Effector CD8-positive, alpha-beta T cell (primary cell): ENCODE data around the gene EIF3L.
A peak's percentile ranks its signal among the peaks of the same experiment; 100 is the strongest.
"Not testable (repeated sequence)": the region's sequence is repeated elsewhere in the genome, so short reads cannot be mapped to it uniquely, and the experiment has no call there.

Experiments used
- DNase-seq: peaks from one replicate; lab custom pipeline; 2025; lab: John Stamatoyannopoulos, UW
- total RNA-seq, 4 experiments: gene quantifications; one replicate each; lab custom pipeline; 2026; lab: John Stamatoyannopoulos, UW

EIF3L gene
- 143 to 202 (median 162) reads per million in 4 experiments for total RNA-seq

- DNase-seq: peak; percentile 74
Observed at GRCh38 chr22:37849089-37849751, at the start of gene EIF3L. EIF3L (plus strand) TSS chr22:37849419; CDS start chr22:37849450, 31 bp downstream.

GRCh38 chr22:37799979-37800378 is 49.2 kb upstream of the EIF3L start:
- not testable (repeated sequence) for DNase-seq

GRCh38 chr22:37801946-37802309 is 47.3 kb upstream of the EIF3L start:
- DNase-seq: no peak

DNA sequence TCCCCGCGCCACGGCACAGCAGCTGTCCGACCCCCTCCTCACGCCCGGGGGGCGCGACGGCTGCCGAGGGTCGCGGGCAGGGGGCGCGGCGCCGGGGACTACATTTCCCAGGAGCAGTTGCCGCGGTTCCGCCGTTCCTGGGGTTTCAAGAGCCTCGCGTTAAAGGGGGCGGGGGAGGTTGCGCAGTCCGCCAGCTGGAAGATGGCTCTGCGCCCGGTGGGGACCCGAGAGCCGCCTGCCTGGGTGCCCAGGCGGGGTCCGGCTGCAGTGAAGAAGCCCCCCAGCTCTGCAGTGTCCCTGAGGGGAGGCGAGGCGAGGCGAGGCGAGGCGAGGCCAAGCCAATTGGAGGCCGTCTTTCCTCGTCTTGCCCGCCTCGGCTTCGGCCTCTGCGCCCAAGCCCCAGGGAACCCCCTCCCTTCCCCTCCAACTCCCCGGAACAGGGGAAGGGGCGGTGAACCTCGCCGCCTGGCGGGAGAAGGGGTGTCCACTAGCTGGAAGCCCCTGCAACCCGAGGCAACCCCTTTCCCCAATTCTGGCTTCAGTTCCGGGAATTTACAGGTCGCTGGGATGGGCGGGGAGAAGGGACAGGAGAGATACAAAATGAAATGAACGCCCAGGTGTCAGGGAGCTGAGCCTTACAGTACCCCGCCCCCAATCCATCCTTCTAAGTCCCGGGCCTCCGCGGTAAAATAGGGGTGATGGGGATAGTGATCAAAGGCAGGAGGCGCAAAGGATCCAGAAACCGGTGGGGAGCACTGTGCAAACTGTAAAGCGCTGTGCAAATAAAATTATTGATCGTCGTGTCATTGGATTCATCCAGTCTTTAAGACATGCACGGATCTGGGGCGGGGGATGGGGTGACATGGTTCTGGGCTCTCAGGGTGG is 46.7 kb upstream of the EIF3L start:
- no peak for DNase-seq

- no peak for DNase-seq
Observed at GRCh38 chr22:37803195-37803638, 46.0 kb upstream of the EIF3L start.

GRCh38 chr22:37803639-37804351 is 45.4 kb upstream of the EIF3L start:
- no peak for DNase-seq

GRCh38 chr22:37804352-37804880 is 44.8 kb upstream of the EIF3L start:
- no peak for DNase-seq

GRCh38 chr22:37804881-37805809 is 44.1 kb upstream of the EIF3L start:
- peak; percentile 37 for DNase-seq

- DNase-seq: no peak
Observed at GRCh38 chr22:37805810-37806277, 43.4 kb upstream of the EIF3L start.

DNA sequence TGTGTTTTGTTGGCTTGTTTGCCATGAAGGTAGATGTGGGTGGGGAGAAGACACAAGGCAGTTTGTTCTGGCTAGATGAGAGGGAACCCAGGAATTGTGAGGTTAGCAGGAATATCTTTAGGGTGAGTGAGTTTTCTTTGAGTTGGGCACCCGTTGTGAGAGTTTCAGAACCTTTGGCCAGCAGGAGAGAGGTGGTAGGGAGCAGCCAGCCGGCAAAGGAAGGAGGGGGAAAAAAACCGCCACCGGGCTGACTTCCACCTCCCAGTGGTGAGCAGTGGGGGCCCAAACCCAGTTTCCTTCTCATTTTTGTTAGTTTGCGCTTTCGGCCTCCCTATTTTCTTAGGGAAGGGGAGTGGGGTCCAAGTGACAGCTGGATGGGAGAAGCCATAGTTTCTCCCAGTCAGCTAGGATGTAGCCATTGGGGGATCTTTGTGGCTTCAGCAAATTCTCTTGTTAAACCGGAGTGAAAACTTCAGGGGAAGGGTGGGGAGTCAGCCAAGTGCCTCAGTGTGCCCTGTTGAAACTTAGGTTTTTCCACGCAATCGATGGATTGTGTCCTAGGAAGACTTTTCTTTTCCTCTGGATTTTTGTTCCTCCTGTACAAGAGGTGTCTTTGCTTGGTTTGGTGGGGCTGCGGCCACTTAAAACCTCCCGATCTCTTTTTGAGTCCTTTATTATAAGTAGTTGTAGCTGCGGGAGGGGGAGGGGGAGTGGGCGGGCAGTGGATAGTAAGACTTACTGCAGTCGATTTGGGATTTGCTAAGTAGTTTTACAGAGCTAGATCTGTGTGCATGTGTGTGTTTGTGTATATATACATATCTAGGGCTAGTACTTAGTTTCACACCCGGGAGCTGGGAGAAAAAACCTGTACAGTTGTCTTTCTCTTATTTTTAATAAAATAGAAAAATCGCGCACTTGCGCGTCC is 42.5 kb upstream of the EIF3L start:
- DNase-seq: no peak

DNA sequence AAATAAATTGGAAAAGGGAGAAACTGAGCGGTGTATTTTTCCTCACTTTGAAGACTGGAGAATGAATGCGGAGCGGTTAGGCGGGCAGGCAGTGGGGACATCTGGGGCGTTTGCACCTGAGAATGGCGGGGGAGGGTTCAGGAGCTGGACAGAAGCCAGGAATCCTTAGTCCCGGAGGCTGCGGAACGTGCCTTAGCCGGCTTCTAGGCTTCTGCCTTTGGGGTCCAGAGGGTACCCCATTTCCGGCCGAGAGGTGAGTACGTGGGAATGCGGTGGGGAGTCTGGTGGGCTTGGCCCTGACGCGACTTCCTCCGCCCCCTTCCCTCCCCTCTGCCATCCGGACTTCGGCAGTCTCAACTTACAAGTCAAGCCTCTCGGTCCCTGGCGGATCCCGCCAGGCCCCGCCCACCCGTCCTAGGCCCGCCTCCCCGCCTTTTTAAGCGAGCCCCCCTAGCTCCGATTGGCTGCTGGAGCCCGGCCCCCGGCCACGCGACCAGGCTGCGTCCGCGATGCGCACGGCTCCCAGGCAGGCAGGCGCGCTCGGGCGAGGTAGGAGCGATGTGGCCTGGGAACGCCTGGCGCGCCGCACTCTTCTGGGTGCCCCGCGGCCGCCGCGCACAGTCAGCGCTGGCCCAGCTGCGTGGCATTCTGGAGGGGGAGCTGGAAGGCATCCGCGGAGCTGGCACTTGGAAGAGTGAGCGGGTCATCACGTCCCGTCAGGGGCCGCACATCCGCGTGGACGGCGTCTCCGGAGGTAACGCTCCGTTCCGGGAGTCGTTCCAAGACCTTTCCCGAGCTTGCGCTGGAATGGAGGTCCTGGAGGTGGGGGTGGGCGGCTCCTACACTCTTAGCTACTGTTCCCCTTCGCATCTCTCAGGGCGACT is 41.6 kb upstream of the EIF3L start, which contains the start of gene GCAT:
Gene GCAT, plus strand, starts transcription at position 525 of the 884 bp plus-strand sequence. Its CDS starts 34 bp downstream, at position 559.
- DNase-seq: peak; percentile 81

DNA sequence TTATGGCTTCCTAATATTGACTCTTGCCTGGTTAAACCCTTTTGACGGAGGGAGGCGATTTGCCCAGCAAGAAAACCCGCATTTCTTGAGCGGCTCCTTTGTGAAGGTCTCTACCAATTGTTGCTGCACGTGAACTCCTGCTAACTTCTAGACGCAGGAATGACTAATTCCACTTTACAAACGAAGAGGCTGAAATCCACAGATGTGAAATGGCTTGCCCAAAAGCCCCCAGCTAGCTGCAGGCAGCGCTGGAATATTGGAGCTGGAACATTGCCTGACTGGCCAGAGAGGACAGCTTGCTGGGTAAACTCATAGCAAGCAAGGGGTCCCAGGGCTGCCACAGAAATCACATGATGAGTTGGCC is 40.9 kb upstream of the EIF3L start:
- no peak for DNase-seq

DNA sequence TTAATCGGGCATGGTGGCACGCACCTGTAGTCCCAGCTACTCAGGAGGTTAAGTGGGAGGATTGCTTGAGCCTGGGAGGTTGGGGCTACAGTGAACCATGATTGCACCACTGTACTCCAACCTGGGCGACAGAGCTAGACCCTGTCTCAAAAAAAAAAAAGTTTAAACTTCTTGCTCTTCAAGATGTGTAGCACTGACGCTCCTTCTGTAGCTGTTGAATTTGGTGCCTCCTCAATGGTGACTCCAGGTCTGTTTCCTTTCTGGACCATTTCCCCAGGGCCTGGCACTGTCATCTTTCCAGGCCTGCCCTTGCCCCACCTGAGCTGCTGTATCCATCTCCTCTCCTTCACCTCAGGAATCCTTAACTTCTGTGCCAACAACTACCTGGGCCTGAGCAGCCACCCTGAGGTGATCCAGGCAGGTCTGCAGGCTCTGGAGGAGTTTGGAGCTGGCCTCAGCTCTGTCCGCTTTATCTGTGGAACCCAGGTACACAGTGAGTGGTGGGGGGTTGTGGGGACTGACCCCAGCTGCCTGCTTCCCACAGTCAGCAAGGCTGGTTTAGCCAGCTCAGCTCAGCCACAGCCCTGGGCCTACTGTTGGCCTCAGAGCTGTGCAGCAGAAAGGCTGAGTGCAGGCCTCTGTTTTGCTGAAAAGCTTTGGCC is 39.4 kb upstream of the EIF3L start:
- DNase-seq: no peak

GRCh38 chr22:37811867-37812266 is 37.4 kb upstream of the EIF3L start:
- no peak for DNase-seq

- DNase-seq: no peak
Observed at GRCh38 chr22:37812869-37813678, 36.1 kb upstream of the EIF3L start.

GRCh38 chr22:37815593-37815992 is 33.6 kb upstream of the EIF3L start:
- no peak for DNase-seq

DNA sequence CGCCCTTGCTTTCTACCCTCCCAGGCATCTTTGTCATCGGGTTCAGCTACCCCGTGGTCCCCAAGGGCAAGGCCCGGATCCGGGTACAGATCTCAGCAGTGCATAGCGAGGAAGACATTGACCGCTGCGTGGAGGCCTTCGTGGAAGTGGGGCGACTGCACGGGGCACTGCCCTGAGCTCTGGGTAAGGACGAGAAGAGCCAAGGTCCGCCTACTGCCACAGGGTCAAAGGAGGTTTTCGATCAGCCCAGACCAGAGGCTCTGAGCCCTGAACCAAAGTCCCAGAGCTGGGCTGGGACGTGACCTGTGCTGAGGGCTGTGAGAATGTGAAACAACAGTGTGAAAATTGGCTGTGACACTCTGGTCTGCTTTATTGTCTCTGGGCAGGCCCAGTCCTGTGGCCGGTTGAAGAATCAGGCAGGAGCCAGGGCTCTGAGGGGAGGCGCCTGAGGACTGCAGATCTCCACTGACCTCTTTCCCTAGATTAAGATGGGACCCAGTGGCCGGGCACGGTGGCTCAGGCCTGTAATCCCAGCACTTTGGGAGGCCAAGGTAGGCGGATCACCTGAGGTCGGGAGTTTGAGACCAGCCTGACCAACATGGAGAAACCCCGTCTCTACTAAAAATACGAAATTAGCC is 32.6 kb upstream of the EIF3L start:
- DNase-seq: no peak
